Large intestine (tissue), 3 donors: ENCODE results near the gene APCDD1. TPM values are rescaled to one million over a fixed set of nuclear protein-coding genes. Genes with fewer than 3 reads are reported as not detected.

ENCODE experiments used
- DNase-seq, 2 donors: peaks; one replicate each; pipeline versions ENCODE4 v3.0.0 to v3.0.0-alpha.2; 2013
- H3K27ac ChIP-seq: one replicate; pipeline ENCODE4 v1.5.1; 2013; ENCODE audit warnings: low read length
- H3K27me3 ChIP-seq: 2 replicates; pipeline ENCODE4 v1.6.1; 2013; ENCODE audit warnings: low read length; ENCODE audit not compliant: control insufficient read depth, insufficient read depth
- H3K36me3 ChIP-seq: 2 replicates; pipeline ENCODE4 v1.6.1; 2013; ENCODE audit warnings: low read length; ENCODE audit not compliant: control insufficient read depth, insufficient read depth
- H3K4me1 ChIP-seq: one replicate; pipeline ENCODE4 v1.6.1; 2013; ENCODE audit warnings: low read length; ENCODE audit not compliant: control insufficient read depth, insufficient read depth
- H3K4me3 ChIP-seq: one replicate; pipeline ENCODE4 v1.5.1; 2013; ENCODE audit warnings: low read length
- H3K9me3 ChIP-seq: one replicate; pipeline ENCODE4 v1.6.1; 2013; ENCODE audit warnings: mild to moderate bottlenecking, low read depth, low read length, moderate library complexity; ENCODE audit not compliant: control insufficient read depth
- WGBS: methylation state at CpG from one replicate; pipeline ENCODE4 v1.1.5; 2013; ENCODE audit warnings: low lambda C conversion rate; ENCODE audit not compliant: insufficient coverage; 5-methylcytosine and 5-hydroxymethylcytosine counted together
- polyA plus RNA-seq: library from polyadenylated mRNA; unstranded; fragments of 120-200 nt; gene quantifications from one replicate; pipeline ENCODE4 v1.2.1, GENCODE V29; 2013

APCDD1 gene
- polyA plus RNA-seq, 1 donor = 4.1 TPM

DNA sequence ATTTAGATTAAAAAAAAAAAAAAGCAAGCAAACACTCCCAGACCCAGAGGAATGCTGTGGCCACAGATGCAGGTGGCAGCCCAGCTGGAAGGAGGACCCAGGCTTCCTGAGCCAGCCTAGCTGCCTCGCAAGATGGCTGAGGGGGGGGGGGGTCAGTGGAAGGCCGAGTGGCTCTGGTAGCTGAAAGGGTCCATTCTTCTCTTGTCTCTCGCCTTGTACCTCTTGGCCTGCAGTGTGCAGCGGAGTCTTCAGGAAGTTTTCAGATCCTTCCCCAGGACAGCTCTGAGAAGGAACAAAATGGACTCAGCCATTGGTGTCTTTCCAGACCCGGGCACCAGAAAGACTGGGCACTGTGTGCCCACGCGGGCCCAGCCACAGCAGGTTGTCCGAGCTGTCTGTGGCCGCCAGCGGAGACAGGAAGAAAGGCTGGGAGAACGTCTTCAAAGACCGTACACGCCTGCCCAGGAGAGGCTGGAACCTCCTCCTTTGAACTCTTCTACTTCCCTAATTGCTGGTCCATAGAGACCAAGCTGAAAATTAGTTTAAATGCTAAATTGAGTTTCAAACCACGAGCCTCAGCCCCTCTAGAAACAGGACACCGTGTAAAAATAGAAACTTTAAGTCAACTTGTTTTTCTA, 21.3 kb downstream of the APCDD1 start:
- Histone ChIP-seq H3K9me3 (no peaks in the 10 kb centered on the region), H3K27me3 (no peaks in the 10 kb centered on the region), H3K4me3 (no peak overlapping the region), H3K36me3 (no peaks in the 10 kb centered on the region), H3K27ac (no peak overlapping the region), H3K4me1 (peaks cover 7% of the 10 kb centered on the region)
- no peak for DNase-seq
- WGBS = 40% methylated on average over 1 of the region's 15 CpGs

DNA sequence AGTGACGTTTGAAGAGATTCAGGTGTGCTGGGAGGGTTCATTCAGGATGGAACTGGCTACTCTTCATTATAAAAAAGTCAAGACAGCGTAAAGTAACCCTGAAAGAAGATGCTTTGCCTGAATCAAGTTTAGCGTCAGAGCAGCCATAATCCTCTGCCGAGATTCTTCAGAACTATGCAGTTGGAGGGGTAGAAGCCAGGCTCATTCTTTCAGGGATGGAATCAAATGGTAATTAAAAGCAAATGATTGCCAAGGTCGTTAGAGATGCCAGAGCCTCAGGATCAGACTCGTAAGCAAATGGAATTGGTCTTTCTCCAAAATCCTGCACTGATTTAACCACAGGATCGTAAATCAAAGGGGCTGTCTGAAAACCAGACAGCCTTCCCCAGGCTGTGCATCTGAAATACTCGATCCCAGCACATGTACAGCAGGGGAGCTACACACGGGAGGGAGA, 21.9 kb downstream of the APCDD1 start:
- no peak for DNase-seq
- Histone ChIP-seq H3K9me3 (no peaks in the 10 kb centered on the region), H3K4me3 (no peak overlapping the region), H3K27me3 (no peaks in the 10 kb centered on the region), H3K27ac (no peak overlapping the region), H3K4me1 (peaks cover 7% of the 10 kb centered on the region), H3K36me3 (no peaks in the 10 kb centered on the region)
- WGBS = 13% methylated on average over 1 of the region's 9 CpGs

DNA sequence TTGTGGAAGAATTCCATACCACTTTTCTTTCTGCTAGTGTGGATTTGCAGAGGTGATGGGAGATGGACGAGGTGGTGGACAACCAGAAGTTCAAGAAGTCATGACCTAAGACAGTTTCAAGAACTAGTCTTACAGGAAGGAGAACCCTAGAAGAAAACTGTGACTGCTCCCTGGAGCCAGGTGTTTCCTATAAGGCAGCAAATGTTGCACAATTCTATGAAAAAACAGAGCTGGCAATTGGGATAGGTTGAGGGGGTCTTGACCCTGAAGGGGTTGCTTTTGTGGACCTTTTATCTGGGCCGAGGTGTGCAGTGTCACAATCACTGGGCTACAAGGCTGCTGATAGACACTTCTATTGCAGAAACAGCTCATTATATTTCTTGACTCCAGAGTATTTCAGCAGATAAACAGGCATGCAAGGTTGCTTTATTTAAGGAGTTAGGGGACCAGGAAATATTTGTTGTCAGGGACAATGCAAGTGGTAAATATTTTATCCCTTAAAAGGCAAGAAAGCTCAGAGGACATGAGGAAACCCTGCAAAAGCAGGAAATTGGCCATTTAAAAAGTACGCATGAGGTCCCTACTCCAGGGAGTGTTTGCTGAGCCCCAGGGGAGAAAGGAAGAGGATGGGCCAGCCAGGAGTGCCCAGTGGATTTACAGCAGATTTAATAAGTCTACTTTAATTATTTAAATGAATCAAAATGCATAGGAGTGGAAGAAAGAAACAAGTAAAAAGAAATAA, 22.9 kb downstream of the APCDD1 start:
- no peak overlapping the region for H3K27ac ChIP-seq
- H3K36me3 ChIP-seq = no peaks in the 10 kb centered on the region
- H3K9me3 ChIP-seq = no peaks in the 10 kb centered on the region
- no peak overlapping the region for H3K4me3 ChIP-seq
- DNase-seq = no peak
- 50% methylated on average over 2 of the region's 3 CpGs for WGBS
- H3K27me3 ChIP-seq = no peaks in the 10 kb centered on the region
- H3K4me1 ChIP-seq = peaks cover 7% of the 10 kb centered on the region

DNA sequence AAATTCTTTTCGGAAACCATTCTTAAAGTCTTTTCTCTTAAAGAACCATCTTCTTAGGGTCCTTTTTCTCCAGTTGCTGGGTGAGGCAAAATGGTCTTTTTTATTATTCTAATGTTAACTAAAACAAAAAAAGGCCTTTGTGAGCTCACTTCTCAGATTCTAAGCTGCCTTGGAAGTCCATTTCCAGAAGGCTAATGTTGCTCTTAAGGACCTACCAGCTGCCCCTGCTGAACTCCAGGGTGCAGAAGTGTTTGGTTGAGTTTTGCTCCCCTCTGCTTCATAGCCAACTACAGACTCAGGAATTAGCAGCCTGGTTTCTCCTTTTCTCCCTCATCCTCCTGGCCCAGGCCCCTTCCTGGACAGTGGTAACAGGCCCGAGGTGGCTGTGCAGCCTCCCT, 23.4 kb downstream of the APCDD1 start:
- no peak overlapping the region for H3K4me3 ChIP-seq
- DNase-seq = no peak
- H3K9me3 ChIP-seq = no peaks in the 10 kb centered on the region
- H3K4me1 ChIP-seq = peaks cover 7% of the 10 kb centered on the region
- 100% methylated on average over 1 of the region's 2 CpGs for WGBS
- H3K27ac ChIP-seq = no peak overlapping the region
- no peaks in the 10 kb centered on the region for H3K36me3 ChIP-seq
- H3K27me3 ChIP-seq = no peaks in the 10 kb centered on the region

DNA sequence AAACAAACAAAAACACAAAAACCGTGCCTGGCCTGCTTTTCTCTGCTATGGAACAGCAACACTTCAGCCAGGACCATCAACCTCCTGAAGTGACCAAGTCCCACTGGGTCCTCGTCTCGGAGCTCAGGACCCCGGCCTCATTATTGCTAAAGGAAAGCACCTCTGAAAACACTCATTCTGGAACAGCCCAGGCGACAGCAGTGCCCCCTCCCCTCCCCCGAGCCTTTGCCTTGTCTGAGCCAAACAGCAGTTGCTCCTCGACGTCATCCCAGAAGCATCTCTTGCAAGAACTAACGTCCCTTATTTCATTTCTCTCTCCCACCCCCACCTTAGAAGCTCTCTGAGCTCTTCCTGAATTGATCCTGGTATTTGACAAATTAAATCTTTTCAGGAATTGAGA, 27.4 kb downstream of the APCDD1 start:
- H3K4me1 ChIP-seq = no peaks in the 10 kb centered on the region
- DNase-seq = no peak
- no peaks in the 10 kb centered on the region for H3K9me3 ChIP-seq
- peaks cover 9% of the 10 kb centered on the region for H3K36me3 ChIP-seq
- H3K4me3 ChIP-seq = no peak overlapping the region
- 90% methylated on average over 2 of the region's 9 CpGs for WGBS
- no peaks in the 10 kb centered on the region for H3K27me3 ChIP-seq
- H3K27ac ChIP-seq = no peak overlapping the region

DNA sequence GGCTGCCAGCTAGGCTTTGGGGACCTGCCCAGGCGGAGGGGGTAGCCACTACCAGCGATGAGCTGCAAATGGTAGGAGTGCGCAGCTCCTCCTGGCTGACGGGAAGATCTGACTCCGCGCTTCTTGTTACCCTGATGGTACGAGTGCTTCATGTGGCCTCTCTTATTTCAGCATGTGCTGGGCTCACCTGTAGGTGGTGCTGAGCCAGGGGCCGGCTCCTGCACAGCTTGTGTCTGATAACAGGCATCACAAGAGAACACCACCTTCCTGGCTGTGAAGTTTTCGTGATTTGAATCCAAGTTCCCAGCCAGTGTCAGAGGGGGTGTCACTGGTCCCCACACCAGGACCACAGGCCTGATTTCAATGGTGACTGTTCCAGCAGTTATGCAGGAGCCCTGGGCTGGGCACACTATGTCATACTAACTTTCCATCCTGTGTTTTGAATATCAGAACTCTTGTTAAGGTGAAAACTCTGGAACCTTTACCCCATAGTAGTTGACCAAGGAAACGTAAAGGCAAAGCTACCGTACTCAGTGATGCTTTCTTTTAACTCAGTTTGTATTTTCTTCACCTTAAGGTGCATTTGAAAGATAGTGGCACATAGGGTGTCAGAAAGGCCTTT, 28.0 kb downstream of the APCDD1 start:
- DNase-seq = no peak
- no peaks in the 10 kb centered on the region for H3K27me3 ChIP-seq
- no peaks in the 10 kb centered on the region for H3K4me1 ChIP-seq
- 100% methylated on average over 1 of the region's 11 CpGs for WGBS
- no peak overlapping the region for H3K27ac ChIP-seq
- no peak overlapping the region for H3K4me3 ChIP-seq
- no peaks in the 10 kb centered on the region for H3K9me3 ChIP-seq
- H3K36me3 ChIP-seq = peaks cover 9% of the 10 kb centered on the region

DNA sequence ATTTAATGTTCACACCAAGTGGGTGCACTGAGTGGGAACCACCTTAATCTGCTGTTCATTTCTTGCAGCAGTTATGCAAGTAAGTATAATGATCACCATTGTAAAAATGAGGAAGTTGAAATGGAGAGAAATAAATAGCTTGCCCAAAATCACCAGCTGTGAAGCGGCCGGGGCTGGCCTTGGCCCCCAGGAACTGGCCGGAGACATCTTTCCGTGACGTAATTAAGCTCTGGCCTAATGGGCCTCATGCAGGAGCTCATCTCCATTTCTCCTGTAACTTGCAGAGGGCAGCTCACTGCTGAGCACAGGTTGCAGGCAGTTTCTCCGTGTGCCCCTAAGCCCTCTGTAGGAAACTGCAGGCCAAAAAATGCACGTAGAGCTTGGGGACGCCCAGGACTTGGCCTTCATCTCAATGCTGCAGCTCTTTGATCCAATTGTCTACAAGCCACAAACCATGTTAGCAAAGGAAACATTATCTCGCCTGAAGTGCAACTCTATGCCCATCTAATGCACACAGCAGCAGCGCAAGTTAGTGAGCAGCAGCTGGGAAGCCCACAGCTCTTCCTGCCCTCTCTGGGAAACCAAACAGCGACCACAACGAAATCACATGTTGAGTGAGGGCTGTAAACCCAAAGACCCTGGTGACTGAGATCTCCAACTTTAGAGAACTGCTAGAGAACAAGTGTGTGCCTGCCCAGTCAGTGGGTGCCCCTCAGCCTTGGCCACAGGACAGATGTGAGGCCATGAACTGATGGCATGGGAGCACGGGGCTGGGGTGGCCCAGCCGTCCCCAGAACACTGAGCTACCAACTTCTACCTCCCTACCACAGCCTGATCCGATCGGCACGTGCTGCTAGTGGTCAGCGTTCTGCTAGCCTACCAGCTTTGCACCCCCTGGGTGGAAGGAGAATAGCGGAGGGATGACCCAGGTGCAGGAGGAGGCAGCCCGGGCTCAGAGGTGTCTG, 28.8 kb downstream of the APCDD1 start:
- no peak for DNase-seq
- WGBS = 100% methylated on average over 2 of the region's 20 CpGs

DNA sequence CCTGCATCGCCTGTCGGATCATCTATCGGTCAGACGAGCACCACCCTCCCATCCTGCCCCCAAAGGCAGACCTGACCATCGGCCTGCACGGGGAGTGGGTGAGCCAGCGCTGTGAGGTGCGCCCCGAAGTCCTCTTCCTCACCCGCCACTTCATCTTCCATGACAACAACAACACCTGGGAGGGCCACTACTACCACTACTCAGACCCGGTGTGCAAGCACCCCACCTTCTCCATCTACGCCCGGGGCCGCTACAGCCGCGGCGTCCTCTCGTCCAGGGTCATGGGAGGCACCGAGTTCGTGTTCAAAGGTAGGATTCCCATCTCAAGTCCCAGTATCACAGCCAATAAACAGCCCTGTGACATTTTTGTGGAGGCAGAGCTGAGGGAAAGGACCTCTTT, 31.0 kb downstream of the APCDD1 start:
- Histone ChIP-seq H3K27me3 (no peaks in the 10 kb centered on the region), H3K4me1 (no peaks in the 10 kb centered on the region), H3K4me3 (no peak overlapping the region), H3K36me3 (peaks cover 9% of the 10 kb centered on the region), H3K9me3 (no peaks in the 10 kb centered on the region), H3K27ac (no peak overlapping the region)
- WGBS = 100% methylated on average over 1 of the region's 20 CpGs
- no peak for DNase-seq

More for the DNA sequence above, 28.8 kb downstream of the APCDD1 start:
- Histone ChIP-seq H3K4me3 (no peak overlapping the region), H3K27me3 (no peaks in the 10 kb centered on the region), H3K27ac (no peak overlapping the region), H3K4me1 (no peaks in the 10 kb centered on the region), H3K36me3 (peaks cover 9% of the 10 kb centered on the region), H3K9me3 (no peaks in the 10 kb centered on the region)

DNA sequence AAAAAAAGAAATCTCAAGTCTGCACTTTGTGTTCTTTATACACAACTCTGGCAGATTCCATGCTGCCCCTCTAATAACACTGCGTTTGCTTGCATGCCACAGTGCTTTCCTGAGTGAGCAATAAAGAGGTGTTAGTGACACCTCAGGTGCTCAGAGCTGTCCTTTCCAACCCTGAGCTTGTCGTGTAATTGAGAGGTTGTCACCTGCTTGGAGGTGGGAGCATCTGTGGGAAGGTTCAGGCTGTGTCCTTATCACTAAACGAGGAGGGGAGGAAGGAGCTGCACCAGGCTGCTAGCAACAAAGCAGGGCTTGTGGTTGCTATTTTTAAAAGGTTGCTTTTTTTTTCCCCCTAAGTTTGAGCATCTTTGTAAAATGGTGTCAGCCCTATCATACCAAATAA, 31.9 kb downstream of the APCDD1 start:
- no peaks in the 10 kb centered on the region for H3K27me3 ChIP-seq
- no peaks in the 10 kb centered on the region for H3K4me1 ChIP-seq
- peaks cover 9% of the 10 kb centered on the region for H3K36me3 ChIP-seq
- WGBS = no CpG with 5 or more reads among the region's 3 CpGs
- H3K4me3 ChIP-seq = no peak overlapping the region
- no peak for DNase-seq
- no peaks in the 10 kb centered on the region for H3K9me3 ChIP-seq
- H3K27ac ChIP-seq = no peak overlapping the region

DNA sequence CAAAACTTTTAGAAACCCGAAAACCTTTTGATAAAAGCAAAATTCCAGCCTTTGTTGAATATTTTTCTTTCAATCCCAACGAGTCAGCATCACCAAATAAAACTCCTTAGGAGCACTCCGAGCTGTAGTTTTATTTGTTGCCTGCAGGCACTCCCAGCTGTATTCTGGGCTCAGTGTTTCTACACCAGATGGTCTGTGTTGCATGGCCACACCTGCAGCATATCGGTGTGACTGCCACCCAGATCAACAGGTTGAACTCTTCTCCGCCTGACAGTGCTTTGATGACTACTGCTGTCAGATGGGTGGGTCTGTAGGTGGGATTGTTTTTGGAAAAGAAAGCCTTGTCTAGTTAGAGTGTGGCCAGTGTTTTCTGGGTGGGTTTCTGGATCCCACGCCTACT, 32.7 kb downstream of the APCDD1 start:
- Histone ChIP-seq H3K27me3 (no peaks in the 10 kb centered on the region), H3K4me1 (no peaks in the 10 kb centered on the region), H3K27ac (no peak overlapping the region), H3K9me3 (no peaks in the 10 kb centered on the region), H3K36me3 (peaks cover 9% of the 10 kb centered on the region), H3K4me3 (no peak overlapping the region)
- DNase-seq = no peak
- 80% methylated on average over 1 of the region's 6 CpGs for WGBS
